D721Med (cell line): ENCODE results near the gene ADAM19.

Experiments used
- DNase-seq: peaks from one replicate; pipeline ENCODE4 v3.0.0; 2011; ENCODE audit warnings: low spot score; ENCODE audit not compliant: insufficient read length
- FAIRE-seq: peaks from 2 replicates; lab custom pipeline; 2011; peaks lifted over from hg19 to GRCh38; lab: Jason Lieb, UNC
- CTCF ChIP-seq: IDR thresholded peaks from 2 replicates; pipeline ENCODE4 v1.5.1; 2012; ENCODE audit warnings: mild to moderate bottlenecking, control low read depth; ENCODE audit not compliant: insufficient read depth; ENCODE audit errors: missing control alignments

ADAM19 gene

GRCh38 chr5:157575381-157576020 is at the start of gene ADAM19:
Gene ADAM19, minus strand, starts transcription at chr5:157575775. Its CDS starts 79 bp downstream, at chr5:157575696.
- DNase-seq, result peak; percentile 58
- no peak for TF ChIP-seq CTCF
- FAIRE-seq, result no peak

- FAIRE-seq, result no peak
- no peak for DNase-seq
- TF ChIP-seq CTCF, result no peak
Measured at GRCh38 chr5:157624144-157624543, 48.6 kb upstream of the ADAM19 start.

GRCh38 chr5:157620776-157621175 is 45.2 kb upstream of the ADAM19 start:
- TF ChIP-seq CTCF, result no peak
- DNase-seq (no peak), FAIRE-seq (no peak)

GRCh38 chr5:157618191-157618765 is 42.7 kb upstream of the ADAM19 start:
- FAIRE-seq, result no peak
- DNase-seq, result no peak
- TF ChIP-seq CTCF, result no peak

GRCh38 chr5:157616785-157617184 is 41.2 kb upstream of the ADAM19 start:
- no peak for TF ChIP-seq CTCF
- no peak for DNase-seq
- FAIRE-seq, result no peak

GRCh38 chr5:157613385-157614245 is 38.0 kb upstream of the ADAM19 start:
- DNase-seq (no peak), FAIRE-seq (no peak)
- TF ChIP-seq CTCF, result no peak
